OCI-LY3 (cell line): ENCODE measurements around the gene BTBD17.

Experiments
- H2AFZ ChIP-seq: fragments of 200-600, 300-600 bp; shearing (Covaris generic); 2 replicates; pipeline ENCODE4 v1.6.0; 2014; ENCODE audit warnings: antibody characterized with exemption, low read depth, low read length
- H3K27ac ChIP-seq: fragments of 200-600, 300-600 bp; sonication (generic); 2 replicates; pipeline ENCODE4 v1.5.1; 2014; ENCODE audit warnings: mild to moderate bottlenecking, low read length, moderate library complexity, mixed read lengths
- H3K27me3 ChIP-seq: fragments of 200-600, 300-600 bp; sonication (generic); 2 replicates; pipeline ENCODE4 v1.6.1; 2014; ENCODE audit warnings: low read depth, low read length, mixed read lengths
- H3K36me3 ChIP-seq: fragments of 200-600, 300-600 bp; sonication (generic); replicated peaks from 2 replicates; pipeline ENCODE3; 2014; ENCODE audit warnings: low read depth, low read length, mixed read lengths
- H3K4me1 ChIP-seq: fragments of 300-600, 200-600 bp; sonication (generic); 2 replicates; pipeline ENCODE4 v1.6.1; 2014; ENCODE audit warnings: low read length, mixed read lengths
- H3K4me2 ChIP-seq: fragments of 200-600, 300-600 bp; sonication (generic); 2 replicates; pipeline ENCODE4 v1.6.1; 2014; ENCODE audit warnings: low read length, mixed read lengths
- H3K4me3 ChIP-seq: fragments of 300-600, 200-600 bp; sonication (generic); 2 replicates; pipeline ENCODE4 v1.5.1; 2014; ENCODE audit warnings: antibody characterized with exemption, mild to moderate bottlenecking, low read length, moderate library complexity
- H3K79me2 ChIP-seq: fragments of 300-600, 200-600 bp; shearing (Covaris generic); 2 replicates; pipeline ENCODE4 v1.6.1; 2014; ENCODE audit warnings: mild to moderate bottlenecking, low read length, mixed read lengths
- H3K9ac ChIP-seq: fragments of 300-600, 200-600 bp; shearing (Covaris generic); 2 replicates; pipeline ENCODE4 v1.6.0; 2014; ENCODE audit warnings: mild to moderate bottlenecking, low read length, moderate library complexity
- H3K9me3 ChIP-seq: fragments of 200-600, 300-600 bp; shearing (Covaris generic); 2 replicates; pipeline ENCODE4 v1.6.1; 2014; ENCODE audit warnings: low read length, mixed read lengths; ENCODE audit not compliant: insufficient read depth
- H4K20me1 ChIP-seq: fragments of 200-600, 300-600 bp; sonication (generic); 2 replicates; pipeline ENCODE4 v1.6.1; 2016; ENCODE audit warnings: low read length, mixed read lengths; ENCODE audit not compliant: insufficient read depth
- CTCF ChIP-seq: fragments of 200-600, 300-600 bp; sonication (generic); IDR thresholded peaks from 2 replicates; pipeline ENCODE4 v1.5.1; 2014; ENCODE audit warnings: antibody characterized with exemption, low read length, low read depth
- EZH2phosphoT487 ChIP-seq: fragments of 200-600 bp; shearing (Covaris generic); IDR thresholded peaks from 2 replicates; pipeline ENCODE4 v1.6.1; 2018; ENCODE audit warnings: antibody characterized with exemption, mixed run types, low read depth

The BTBD17 gene

GRCh38 chr17:74402048-74402447 lies 40.4 kb upstream of the BTBD17 start:
- Histone ChIP-seq H3K79me2 (no peaks in the 10 kb centered on the region), H4K20me1 (no peaks in the 10 kb centered on the region), H3K9me3 (no peaks in the 10 kb centered on the region), H3K4me2 (no peak overlapping the region), H2AFZ (no peak overlapping the region), H3K36me3 (no peaks in the 10 kb centered on the region), H3K4me3 (no peak overlapping the region), H3K4me1 (no peaks in the 10 kb centered on the region), H3K27ac (no peak overlapping the region), H3K27me3 (peaks cover 9% of the 10 kb centered on the region), H3K9ac (no peak overlapping the region)
- TF ChIP-seq CTCF (no peak), EZH2phosphoT487 (no peak)

- Histone ChIP-seq H3K27ac (no peak overlapping the region), H3K4me3 (no peak overlapping the region), H3K9ac (no peak overlapping the region), H3K9me3 (no peaks in the 10 kb centered on the region), H3K4me1 (no peaks in the 10 kb centered on the region), H3K36me3 (no peaks in the 10 kb centered on the region), H3K4me2 (no peak overlapping the region), H3K79me2 (no peaks in the 10 kb centered on the region), H3K27me3 (peaks cover 6% of the 10 kb centered on the region; the same call in 1 of the 2 replicates), H4K20me1 (no peaks in the 10 kb centered on the region), H2AFZ (no peak overlapping the region)
- TF ChIP-seq EZH2phosphoT487: no peak
- no peak for TF ChIP-seq CTCF
These were observed 34.9 kb upstream of the BTBD17 start for GRCh38 chr17:74396567-74396966.

GRCh38 chr17:74394977-74395376 lies 33.3 kb upstream of the BTBD17 start:
- H3K9me3 ChIP-seq: no peaks in the 10 kb centered on the region
- no peak overlapping the region for H2AFZ ChIP-seq
- peaks cover 6% of the 10 kb centered on the region; the same call in 1 of the 2 replicates for H3K27me3 ChIP-seq
- H3K4me1 ChIP-seq: no peaks in the 10 kb centered on the region
- no peak overlapping the region for H3K9ac ChIP-seq
- no peak overlapping the region for H3K4me2 ChIP-seq
- no peak overlapping the region for H3K4me3 ChIP-seq
- H3K36me3 ChIP-seq: no peaks in the 10 kb centered on the region
- TF ChIP-seq EZH2phosphoT487: no peak
- TF ChIP-seq CTCF: no peak
- no peaks in the 10 kb centered on the region for H4K20me1 ChIP-seq
- H3K27ac ChIP-seq: no peak overlapping the region
- H3K79me2 ChIP-seq: no peaks in the 10 kb centered on the region

GRCh38 chr17:74394275-74394950 lies 32.7 kb upstream of the BTBD17 start:
- Histone ChIP-seq H3K4me2 (no peak overlapping the region), H2AFZ (no peak overlapping the region), H3K4me3 (no peak overlapping the region), H3K4me1 (no peaks in the 10 kb centered on the region), H3K9me3 (no peaks in the 10 kb centered on the region), H4K20me1 (no peaks in the 10 kb centered on the region), H3K9ac (no peak overlapping the region), H3K27ac (no peak overlapping the region), H3K27me3 (peaks cover 6% of the 10 kb centered on the region; the same call in 1 of the 2 replicates), H3K79me2 (no peaks in the 10 kb centered on the region), H3K36me3 (no peaks in the 10 kb centered on the region)
- TF ChIP-seq EZH2phosphoT487: no peak
- no peak for TF ChIP-seq CTCF
